Activated T-helper 1 cell treated with anti-CD3 and anti-CD28 coated beads, Interleukin-12 subunit alpha, Interleukin-12 subunit beta, Interleukin-2, Interleukin-4 antibody, amounts not matched to agents 30 ng/mL and 10 ng/mL and 1 ng/mL, durations not matched to agents 14 hours and 24 hours and 36 hours (primary cell): Measurements from ENCODE around the gene TBC1D22A. TPM values are rescaled to one million over a fixed set of nuclear protein-coding genes. Genes with fewer than 3 reads are reported as not detected.

Source experiments
- DNase-seq: peaks from one replicate; pipeline ENCODE4 v3.0.0; 2021; ENCODE audit warnings: low spot score
- H3K27ac Mint-ChIP-seq: one replicate; pipeline ENCODE4 v1.8.0; 2021; ENCODE audit warnings: mild to moderate bottlenecking, mixed read lengths
- H3K27me3 Mint-ChIP-seq: one replicate; pipeline ENCODE4 v1.8.0; 2022; ENCODE audit warnings: mild to moderate bottlenecking, moderate library complexity, mixed read lengths; ENCODE audit not compliant: insufficient read depth
- H3K36me3 Mint-ChIP-seq: one replicate; pipeline ENCODE4 v1.8.0; 2021; ENCODE audit warnings: low read depth, mixed read lengths
- H3K4me1 Mint-ChIP-seq: one replicate; pipeline ENCODE4 v1.8.0; 2021; ENCODE audit warnings: low read depth, mixed read lengths
- H3K4me3 Mint-ChIP-seq: one replicate; pipeline ENCODE4 v1.8.0; 2021; ENCODE audit warnings: mild to moderate bottlenecking, moderate library complexity, mixed read lengths
- H3K9me3 Mint-ChIP-seq: one replicate; pipeline ENCODE4 v1.8.0; 2021; ENCODE audit warnings: mixed read lengths
- intact Hi-C: fragments of 100-400 bp; cut with micrococcal nuclease; formaldehyde crosslinking; loops from one replicate; pipeline ENCODE4 v1.15.1; 2024
- total RNA-seq: library from RNA; stranded (reverse); gene quantifications from 2 replicates; pipeline ENCODE4 v1.2.3, GENCODE V29; 2022

TBC1D22A gene
- total RNA-seq, 1 donor from 2014 or later, result 42.4 TPM

DNA sequence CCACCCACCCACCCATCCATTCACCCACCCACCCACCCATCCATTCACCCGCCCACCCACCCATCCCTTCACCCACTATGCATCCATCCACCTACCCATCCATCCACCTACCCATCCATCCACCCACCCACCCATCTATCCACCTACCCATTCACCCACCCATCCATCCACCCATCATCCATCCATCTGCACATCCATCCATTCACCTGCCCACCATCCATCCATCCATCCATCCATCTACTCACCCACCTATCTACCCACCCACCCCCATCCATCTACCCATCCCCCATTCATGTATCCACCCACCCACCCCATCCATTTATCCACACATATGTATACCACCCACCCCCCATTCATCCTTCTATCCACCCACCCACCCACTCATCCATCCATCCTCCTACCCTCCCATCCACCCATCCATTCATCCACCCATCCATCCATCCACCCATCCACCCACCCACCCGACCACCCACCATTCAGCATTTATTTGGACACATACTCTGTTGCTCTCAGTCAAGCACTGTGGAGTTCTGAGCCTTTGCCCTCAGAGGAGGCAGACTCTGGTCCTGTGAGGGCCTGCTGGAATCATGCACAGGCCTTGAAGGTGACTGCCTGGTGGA, 380.1 kb downstream of the TBC1D22A start:
- Mint-ChIP-seq H3K9me3 (no peaks in the 10 kb centered on the region), H3K4me1 (no peaks in the 10 kb centered on the region), H3K4me3 (no peak overlapping the region), H3K36me3 (peaks cover 2% of the 10 kb centered on the region), H3K27ac (no peak overlapping the region), H3K27me3 (no peaks in the 10 kb centered on the region)
- intact Hi-C loops, result no loop called here
- DNase-seq, result no peak

DNA sequence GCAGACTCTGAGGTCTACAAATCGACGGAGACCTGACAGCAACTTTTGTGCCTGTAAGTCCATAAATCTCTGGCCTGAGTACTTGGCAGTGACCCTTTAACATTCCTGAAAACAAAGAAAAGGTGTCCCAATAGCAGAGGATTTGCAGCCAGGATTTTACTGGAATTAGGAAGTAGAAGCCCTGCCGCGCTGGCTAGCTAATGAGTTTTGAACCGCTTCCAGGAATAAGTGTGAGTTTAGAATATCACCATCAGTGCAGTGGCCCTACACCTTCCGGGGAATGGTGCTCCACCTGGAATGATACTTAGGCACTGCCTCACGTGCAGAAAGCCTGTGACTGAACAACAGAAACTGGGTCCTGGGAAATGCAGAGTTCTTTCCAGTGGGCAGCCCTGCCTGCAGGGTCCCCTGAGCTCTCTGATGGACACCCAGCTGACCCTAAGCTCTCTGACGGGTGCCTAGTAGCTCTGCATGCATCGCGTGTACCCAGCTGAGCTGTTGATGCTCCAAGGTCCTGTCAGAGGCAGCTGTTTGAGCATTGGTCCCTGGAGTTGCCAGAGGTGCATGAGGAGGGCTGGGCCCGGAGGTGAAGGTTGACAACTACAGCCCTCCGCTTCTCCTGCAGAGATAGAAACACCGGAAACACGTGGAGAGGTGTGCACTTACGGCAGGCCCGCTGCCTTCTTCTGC, 380.9 kb downstream of the TBC1D22A start:
- H3K4me3 Mint-ChIP-seq, result no peak overlapping the region
- no peaks in the 10 kb centered on the region for H3K9me3 Mint-ChIP-seq
- no peak overlapping the region for H3K27ac Mint-ChIP-seq
- no peaks in the 10 kb centered on the region for H3K27me3 Mint-ChIP-seq
- no peak for DNase-seq
- intact Hi-C loops, result no loop called here
- peaks cover 2% of the 10 kb centered on the region for H3K36me3 Mint-ChIP-seq
- H3K4me1 Mint-ChIP-seq, result no peaks in the 10 kb centered on the region

- no peaks in the 10 kb centered on the region for H3K36me3 Mint-ChIP-seq
- H3K27ac Mint-ChIP-seq, result no peak overlapping the region
- no peaks in the 10 kb centered on the region for H3K9me3 Mint-ChIP-seq
- H3K27me3 Mint-ChIP-seq, result no peaks in the 10 kb centered on the region
- no peak overlapping the region for H3K4me3 Mint-ChIP-seq
- intact Hi-C loops, result no loop called here
- no peaks in the 10 kb centered on the region for H3K4me1 Mint-ChIP-seq
- DNase-seq, result no peak
Observed at GRCh38 chr22:47144076-47144765, 381.8 kb downstream of the TBC1D22A start.

DNA sequence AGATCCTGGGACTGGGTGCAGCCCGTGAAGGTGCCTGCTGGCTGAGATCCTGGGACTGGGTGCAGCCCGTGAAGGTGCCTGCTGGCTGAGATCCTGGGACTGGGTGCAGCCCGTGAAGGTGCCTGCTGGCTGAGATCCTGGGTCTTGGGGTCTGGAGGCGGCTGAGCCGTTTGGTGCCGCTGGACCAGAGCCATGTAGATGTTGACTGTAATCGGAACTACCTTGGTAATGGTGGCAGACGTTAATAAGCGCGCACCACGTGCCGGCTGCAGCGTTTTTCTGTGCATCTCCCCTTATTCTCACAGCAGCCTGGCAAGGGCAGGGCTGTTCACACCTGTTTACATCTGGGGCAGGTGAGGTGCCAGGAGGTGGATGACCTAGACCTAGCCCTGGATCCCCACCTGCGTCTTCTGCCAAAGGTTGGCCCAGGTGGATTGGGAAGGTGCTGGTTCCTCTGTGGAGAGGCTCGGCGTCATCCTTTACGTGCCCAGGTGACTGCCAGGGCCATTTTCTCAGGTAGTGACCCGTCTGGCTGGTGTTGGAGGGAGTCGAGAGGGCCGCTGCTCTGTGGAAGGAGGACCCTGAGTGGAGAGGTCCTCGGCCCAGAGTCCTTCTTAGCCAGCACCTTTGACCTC, 382.5 kb downstream of the TBC1D22A start:
- H3K4me1 Mint-ChIP-seq, result no peaks in the 10 kb centered on the region
- no peak overlapping the region for H3K27ac Mint-ChIP-seq
- no peaks in the 10 kb centered on the region for H3K27me3 Mint-ChIP-seq
- no peak overlapping the region for H3K4me3 Mint-ChIP-seq
- intact Hi-C loops, result no loop called here
- no peak for DNase-seq
- H3K9me3 Mint-ChIP-seq, result no peaks in the 10 kb centered on the region
- H3K36me3 Mint-ChIP-seq, result no peaks in the 10 kb centered on the region

GRCh38 chr22:47145883-47146282, 383.4 kb downstream of the TBC1D22A start:
- Mint-ChIP-seq H3K4me1 (no peaks in the 10 kb centered on the region), H3K27me3 (no peaks in the 10 kb centered on the region), H3K9me3 (no peaks in the 10 kb centered on the region), H3K4me3 (no peak overlapping the region), H3K36me3 (no peaks in the 10 kb centered on the region), H3K27ac (no peak overlapping the region)
- intact Hi-C loops, result no loop called here
- no peak for DNase-seq

DNA sequence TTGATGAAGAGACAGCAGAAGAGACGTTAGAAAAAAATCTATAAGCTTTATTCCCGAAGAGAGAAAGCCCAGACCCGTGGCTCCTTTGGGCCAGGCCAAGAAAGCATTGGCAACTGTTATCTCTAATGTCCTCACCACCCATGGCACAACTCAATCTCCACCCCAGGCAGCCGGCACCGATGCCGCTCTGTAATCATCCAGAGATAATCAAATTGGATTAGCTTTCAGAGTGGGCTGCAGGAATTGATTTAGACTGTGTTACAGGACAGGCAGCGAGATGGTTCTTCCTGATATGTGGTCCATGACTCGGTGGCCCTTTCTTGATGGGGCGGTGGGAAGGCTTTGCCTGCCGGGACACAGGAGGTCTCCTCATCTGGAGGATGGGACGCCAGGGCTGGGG, 383.9 kb downstream of the TBC1D22A start:
- H3K4me1 Mint-ChIP-seq, result no peaks in the 10 kb centered on the region
- intact Hi-C loops, result no loop called here
- H3K27me3 Mint-ChIP-seq, result no peaks in the 10 kb centered on the region
- no peaks in the 10 kb centered on the region for H3K36me3 Mint-ChIP-seq
- H3K27ac Mint-ChIP-seq, result no peak overlapping the region
- no peak for DNase-seq
- H3K9me3 Mint-ChIP-seq, result no peaks in the 10 kb centered on the region
- H3K4me3 Mint-ChIP-seq, result no peak overlapping the region

- no peak overlapping the region for H3K27ac Mint-ChIP-seq
Observed at GRCh38 chr22:47146941-47147340, 384.5 kb downstream of the TBC1D22A start.

GRCh38 chr22:47147572-47147971, 385.1 kb downstream of the TBC1D22A start:
- Mint-ChIP-seq H3K9me3 (no peaks in the 10 kb centered on the region), H3K4me3 (no peak overlapping the region), H3K4me1 (no peaks in the 10 kb centered on the region), H3K27me3 (no peaks in the 10 kb centered on the region), H3K27ac (no peak overlapping the region), H3K36me3 (no peaks in the 10 kb centered on the region)
- intact Hi-C loops, result no loop called here
- no peak for DNase-seq

More at GRCh38 chr22:47146941-47147340, 384.5 kb downstream of the TBC1D22A start:
- Mint-ChIP-seq H3K4me3 (no peak overlapping the region), H3K9me3 (no peaks in the 10 kb centered on the region), H3K4me1 (no peaks in the 10 kb centered on the region), H3K36me3 (no peaks in the 10 kb centered on the region), H3K27me3 (no peaks in the 10 kb centered on the region)
- intact Hi-C loops, result no loop called here
- no peak for DNase-seq

GRCh38 chr22:47148510-47148909, 386.1 kb downstream of the TBC1D22A start:
- Mint-ChIP-seq H3K27me3 (no peaks in the 10 kb centered on the region), H3K4me3 (no peak overlapping the region), H3K9me3 (no peaks in the 10 kb centered on the region), H3K36me3 (no peaks in the 10 kb centered on the region), H3K4me1 (no peaks in the 10 kb centered on the region), H3K27ac (no peak overlapping the region)
- no peak for DNase-seq
- intact Hi-C loops, result no loop called here

DNA sequence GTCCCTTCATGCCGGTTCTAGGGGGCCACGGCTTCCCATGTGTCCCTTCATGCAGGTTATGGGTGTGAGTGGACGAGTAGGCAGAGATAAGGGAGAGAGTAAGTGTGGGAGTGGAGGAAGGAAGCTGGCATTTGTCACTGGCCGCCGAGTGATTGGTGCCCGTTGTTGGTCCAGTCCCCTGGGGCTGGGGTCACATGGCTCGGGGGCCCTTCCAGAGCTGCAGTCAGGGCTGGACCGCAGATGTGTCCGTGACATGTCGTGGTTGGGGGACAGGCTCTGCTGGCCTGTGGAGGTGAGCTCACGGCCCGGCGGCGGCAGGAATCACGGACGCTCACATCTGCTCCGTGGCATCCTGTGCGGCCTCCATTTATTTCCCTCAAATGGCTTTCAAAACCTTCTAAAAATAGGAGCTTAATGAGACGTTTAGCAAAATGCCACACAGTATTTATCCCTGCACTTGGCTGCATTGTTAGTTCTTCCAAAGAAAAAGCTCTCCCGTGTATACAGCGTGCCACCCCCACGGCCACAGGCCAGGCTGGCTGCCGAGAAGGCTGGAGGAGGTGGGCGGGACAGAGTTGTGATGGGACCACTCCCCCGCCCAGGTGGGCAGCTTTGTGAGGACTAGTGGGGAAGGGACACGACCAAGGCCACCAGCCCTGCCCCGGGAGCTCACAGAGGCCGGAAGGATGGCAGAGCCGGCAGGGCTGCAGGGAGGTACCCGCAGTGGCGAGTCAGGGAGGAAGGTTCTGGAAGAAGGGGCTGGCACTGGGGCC, 386.7 kb downstream of the TBC1D22A start:
- Mint-ChIP-seq H3K27ac (no peak overlapping the region), H3K36me3 (no peaks in the 10 kb centered on the region), H3K27me3 (no peaks in the 10 kb centered on the region), H3K9me3 (no peaks in the 10 kb centered on the region), H3K4me1 (no peaks in the 10 kb centered on the region), H3K4me3 (no peak overlapping the region)
- intact Hi-C loops, result no loop called here
- DNase-seq, result no peak

DNA sequence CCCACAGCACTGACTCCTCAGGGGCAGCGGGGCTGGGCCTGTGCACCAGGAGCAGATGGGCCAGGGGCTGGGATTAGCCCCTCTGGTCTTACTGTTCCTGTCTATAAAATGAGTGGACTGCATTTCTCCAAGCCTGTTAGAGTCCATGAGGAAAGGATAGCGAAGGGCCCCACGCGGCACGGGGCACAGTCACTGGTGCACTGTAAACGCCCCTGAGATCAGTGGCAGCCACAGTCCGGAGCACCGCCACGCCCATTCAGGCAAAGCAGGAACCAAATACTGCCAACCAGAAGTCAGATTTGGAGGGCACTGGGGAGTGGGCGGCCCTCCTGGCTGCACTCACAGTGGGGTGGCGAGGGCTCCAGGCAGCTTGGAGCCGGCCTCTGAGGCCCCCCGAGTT, 387.5 kb downstream of the TBC1D22A start:
- Mint-ChIP-seq H3K4me3 (no peak overlapping the region), H3K27ac (no peak overlapping the region), H3K27me3 (no peaks in the 10 kb centered on the region), H3K4me1 (no peaks in the 10 kb centered on the region), H3K36me3 (no peaks in the 10 kb centered on the region), H3K9me3 (no peaks in the 10 kb centered on the region)
- DNase-seq, result no peak
- intact Hi-C loops, result no loop called here

DNA sequence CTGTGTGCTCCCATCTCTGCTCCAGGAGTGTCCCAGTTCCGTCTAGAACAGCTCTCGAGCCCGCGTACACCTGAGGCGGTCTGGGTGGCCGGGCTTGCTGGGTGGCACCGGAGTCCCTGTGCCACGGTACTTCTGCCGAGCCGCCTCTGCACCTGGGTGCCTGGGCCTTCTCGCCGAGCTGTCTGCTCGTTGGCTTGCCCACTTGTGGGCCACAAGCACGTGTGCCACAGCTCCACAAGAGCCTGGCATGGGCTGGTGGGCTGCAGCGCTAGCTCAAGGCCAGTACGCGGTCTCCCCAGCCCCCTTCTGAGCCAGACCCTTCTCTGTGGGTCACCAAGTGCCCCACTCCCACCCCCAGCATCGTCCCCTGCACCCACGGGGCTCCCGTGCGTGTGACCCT, 388.0 kb downstream of the TBC1D22A start:
- DNase-seq, result no peak
- H3K4me1 Mint-ChIP-seq, result no peaks in the 10 kb centered on the region
- no peaks in the 10 kb centered on the region for H3K36me3 Mint-ChIP-seq
- no peak overlapping the region for H3K27ac Mint-ChIP-seq
- no peaks in the 10 kb centered on the region for H3K9me3 Mint-ChIP-seq
- intact Hi-C loops, result no loop called here
- no peaks in the 10 kb centered on the region for H3K27me3 Mint-ChIP-seq
- no peak overlapping the region for H3K4me3 Mint-ChIP-seq
